Liver (tissue), 3 donors: ENCODE measurements around the gene CMTM8.

ENCODE experiments used
- FOXA1 ChIP-seq: IDR thresholded peaks from 2 replicates; pipeline ENCODE4 v1.6.1; 2016; ENCODE audit warnings: antibody characterized with exemption
- JUND ChIP-seq, 2 donors: IDR thresholded peaks; 2 replicates each; pipeline ENCODE4 v1.6.1; 2016; ENCODE audit warnings: antibody characterized with exemption in 2 of 2
- RAD21 ChIP-seq, 2 donors: IDR thresholded peaks; 2 replicates each; pipeline ENCODE4 v1.6.1; 2016; ENCODE audit warnings: antibody characterized with exemption in 2 of 2, mild to moderate bottlenecking in 2 of 2
- SP1 ChIP-seq: IDR thresholded peaks from 2 replicates; pipeline ENCODE4 v1.6.1; 2018; ENCODE audit warnings: antibody characterized with exemption, mild to moderate bottlenecking
- TAF1 ChIP-seq: conservative IDR thresholded peaks from 2 replicates; pipeline ENCODE4 v1.6.1; 2016; ENCODE audit warnings: antibody characterized with exemption, mild to moderate bottlenecking
- TF ChIP-seq, protein P1 (sequence below): fragments of 150-350 bp; IDR thresholded peaks from 2 replicates; pipeline ENCODE4 v1.5.1; 2017; ENCODE audit warnings: improper control_type of control experiment, low read depth, low read length; ENCODE audit not compliant: missing input control
- TF ChIP-seq, protein P2 (sequence below): IDR thresholded peaks from 2 replicates; pipeline ENCODE4 v1.6.1; 2016; ENCODE audit warnings: antibody characterized with exemption, mild to moderate bottlenecking
- TF ChIP-seq, protein P3 (sequence below): IDR thresholded peaks from 2 replicates; pipeline ENCODE4 v1.6.1; 2016; ENCODE audit warnings: antibody characterized with exemption
- donor health status: healthy.
- donor health status: healthy.

DNA sequence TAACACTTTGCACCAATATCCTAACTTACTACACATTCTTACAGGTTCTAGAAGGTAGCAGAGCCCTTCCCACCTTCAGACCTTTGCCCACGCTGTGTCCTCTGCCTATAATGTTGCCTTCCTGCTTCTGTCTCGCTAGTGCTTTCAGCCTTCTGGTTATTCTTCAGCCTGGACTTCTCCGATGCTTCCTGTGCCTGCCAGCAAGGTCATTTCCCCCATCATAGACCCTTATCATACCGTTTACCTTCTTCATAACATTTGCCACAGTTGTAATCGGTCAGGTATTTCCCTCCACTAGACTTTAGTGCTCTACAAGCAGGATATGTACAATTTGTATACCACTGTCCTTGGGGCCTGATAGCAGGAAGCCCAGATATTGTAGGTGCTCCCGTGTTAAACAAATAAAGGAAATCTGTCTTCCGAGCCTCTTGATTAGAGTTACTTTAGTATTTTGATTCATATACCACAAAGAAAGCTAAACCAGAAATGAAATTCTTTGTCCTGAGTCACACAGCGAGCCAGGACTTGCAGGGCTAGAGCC, 117.3 kb downstream of the CMTM8 start:
- TF ChIP-seq SP1 (no peak), JUND (IDR thresholded peaks at IDR 0.05) (no peak), FOXA1 (no peak), RAD21 (IDR thresholded peaks at IDR 0.05) (no peak), TAF1 (no peak)
- TF ChIP-seq, protein P1, sequence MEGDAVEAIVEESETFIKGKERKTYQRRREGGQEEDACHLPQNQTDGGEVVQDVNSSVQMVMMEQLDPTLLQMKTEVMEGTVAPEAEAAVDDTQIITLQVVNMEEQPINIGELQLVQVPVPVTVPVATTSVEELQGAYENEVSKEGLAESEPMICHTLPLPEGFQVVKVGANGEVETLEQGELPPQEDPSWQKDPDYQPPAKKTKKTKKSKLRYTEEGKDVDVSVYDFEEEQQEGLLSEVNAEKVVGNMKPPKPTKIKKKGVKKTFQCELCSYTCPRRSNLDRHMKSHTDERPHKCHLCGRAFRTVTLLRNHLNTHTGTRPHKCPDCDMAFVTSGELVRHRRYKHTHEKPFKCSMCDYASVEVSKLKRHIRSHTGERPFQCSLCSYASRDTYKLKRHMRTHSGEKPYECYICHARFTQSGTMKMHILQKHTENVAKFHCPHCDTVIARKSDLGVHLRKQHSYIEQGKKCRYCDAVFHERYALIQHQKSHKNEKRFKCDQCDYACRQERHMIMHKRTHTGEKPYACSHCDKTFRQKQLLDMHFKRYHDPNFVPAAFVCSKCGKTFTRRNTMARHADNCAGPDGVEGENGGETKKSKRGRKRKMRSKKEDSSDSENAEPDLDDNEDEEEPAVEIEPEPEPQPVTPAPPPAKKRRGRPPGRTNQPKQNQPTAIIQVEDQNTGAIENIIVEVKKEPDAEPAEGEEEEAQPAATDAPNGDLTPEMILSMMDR = no peak
- TF ChIP-seq, protein P2, sequence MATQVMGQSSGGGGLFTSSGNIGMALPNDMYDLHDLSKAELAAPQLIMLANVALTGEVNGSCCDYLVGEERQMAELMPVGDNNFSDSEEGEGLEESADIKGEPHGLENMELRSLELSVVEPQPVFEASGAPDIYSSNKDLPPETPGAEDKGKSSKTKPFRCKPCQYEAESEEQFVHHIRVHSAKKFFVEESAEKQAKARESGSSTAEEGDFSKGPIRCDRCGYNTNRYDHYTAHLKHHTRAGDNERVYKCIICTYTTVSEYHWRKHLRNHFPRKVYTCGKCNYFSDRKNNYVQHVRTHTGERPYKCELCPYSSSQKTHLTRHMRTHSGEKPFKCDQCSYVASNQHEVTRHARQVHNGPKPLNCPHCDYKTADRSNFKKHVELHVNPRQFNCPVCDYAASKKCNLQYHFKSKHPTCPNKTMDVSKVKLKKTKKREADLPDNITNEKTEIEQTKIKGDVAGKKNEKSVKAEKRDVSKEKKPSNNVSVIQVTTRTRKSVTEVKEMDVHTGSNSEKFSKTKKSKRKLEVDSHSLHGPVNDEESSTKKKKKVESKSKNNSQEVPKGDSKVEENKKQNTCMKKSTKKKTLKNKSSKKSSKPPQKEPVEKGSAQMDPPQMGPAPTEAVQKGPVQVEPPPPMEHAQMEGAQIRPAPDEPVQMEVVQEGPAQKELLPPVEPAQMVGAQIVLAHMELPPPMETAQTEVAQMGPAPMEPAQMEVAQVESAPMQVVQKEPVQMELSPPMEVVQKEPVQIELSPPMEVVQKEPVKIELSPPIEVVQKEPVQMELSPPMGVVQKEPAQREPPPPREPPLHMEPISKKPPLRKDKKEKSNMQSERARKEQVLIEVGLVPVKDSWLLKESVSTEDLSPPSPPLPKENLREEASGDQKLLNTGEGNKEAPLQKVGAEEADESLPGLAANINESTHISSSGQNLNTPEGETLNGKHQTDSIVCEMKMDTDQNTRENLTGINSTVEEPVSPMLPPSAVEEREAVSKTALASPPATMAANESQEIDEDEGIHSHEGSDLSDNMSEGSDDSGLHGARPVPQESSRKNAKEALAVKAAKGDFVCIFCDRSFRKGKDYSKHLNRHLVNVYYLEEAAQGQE = no peak
- TF ChIP-seq, protein P3, sequence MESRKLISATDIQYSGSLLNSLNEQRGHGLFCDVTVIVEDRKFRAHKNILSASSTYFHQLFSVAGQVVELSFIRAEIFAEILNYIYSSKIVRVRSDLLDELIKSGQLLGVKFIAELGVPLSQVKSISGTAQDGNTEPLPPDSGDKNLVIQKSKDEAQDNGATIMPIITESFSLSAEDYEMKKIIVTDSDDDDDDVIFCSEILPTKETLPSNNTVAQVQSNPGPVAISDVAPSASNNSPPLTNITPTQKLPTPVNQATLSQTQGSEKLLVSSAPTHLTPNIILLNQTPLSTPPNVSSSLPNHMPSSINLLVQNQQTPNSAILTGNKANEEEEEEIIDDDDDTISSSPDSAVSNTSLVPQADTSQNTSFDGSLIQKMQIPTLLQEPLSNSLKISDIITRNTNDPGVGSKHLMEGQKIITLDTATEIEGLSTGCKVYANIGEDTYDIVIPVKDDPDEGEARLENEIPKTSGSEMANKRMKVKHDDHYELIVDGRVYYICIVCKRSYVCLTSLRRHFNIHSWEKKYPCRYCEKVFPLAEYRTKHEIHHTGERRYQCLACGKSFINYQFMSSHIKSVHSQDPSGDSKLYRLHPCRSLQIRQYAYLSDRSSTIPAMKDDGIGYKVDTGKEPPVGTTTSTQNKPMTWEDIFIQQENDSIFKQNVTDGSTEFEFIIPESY = no peak
